Brain microvascular endothelial cell (primary cell): ENCODE data around the gene ARFIP1.

Experiments used
- DNase-seq: peaks from one replicate; pipeline ENCODE4 v3.0.0-alpha.2; 2020
- H3K27ac ChIP-seq: fragments of 250-450 bp; sonication (Bioruptor Pico); 2 replicates; pipeline ENCODE4 v1.5.1; 2020; ENCODE audit warnings: mild to moderate bottlenecking, moderate library complexity
- H3K27me3 ChIP-seq: fragments of 250-450 bp; sonication (Bioruptor Pico); replicated peaks from 2 replicates; pipeline ENCODE4 v1.5.1; 2020; ENCODE audit warnings: mild to moderate bottlenecking
- H3K36me3 ChIP-seq: fragments of 250-450 bp; sonication (Bioruptor Pico); replicated peaks from 2 replicates; pipeline ENCODE4 v1.5.1; 2020; ENCODE audit warnings: mild to moderate bottlenecking
- H3K4me3 ChIP-seq: 2 replicates; pipeline ENCODE4 v1.5.1; 2011; ENCODE audit warnings: low read depth, mild to moderate bottlenecking, control low read depth, low read length, moderate library complexity
- CTCF ChIP-seq: IDR thresholded peaks from 2 replicates; pipeline ENCODE4 v1.5.1; 2011; ENCODE audit warnings: low read depth, mild to moderate bottlenecking, moderate library complexity, low read length, control low read depth, inconsistent platforms; ENCODE audit errors: missing control alignments
- in situ Hi-C: cut with HindIII; loops from 2 replicates; pipeline ENCODE4 v1.10.0; 2017; ENCODE audit warnings: low sequenced_read_pairs, low pct_ligation_motif_present

ARFIP1 gene

GRCh38 chr4:152919826-152920225 is 140.1 kb downstream of the ARFIP1 start:
- Histone ChIP-seq H3K27ac (no peak overlapping the region), H3K36me3 (peaks cover 7% of the 10 kb centered on the region), H3K27me3 (no peaks in the 10 kb centered on the region), H3K4me3 (no peak overlapping the region)
- in situ Hi-C loops, result no loop called here
- DNase-seq, result no peak
- no peak for TF ChIP-seq CTCF

GRCh38 chr4:152920768-152921167 is 141.0 kb downstream of the ARFIP1 start:
- no peak for DNase-seq
- no peak overlapping the region for H3K4me3 ChIP-seq
- H3K27me3 ChIP-seq, result no peaks in the 10 kb centered on the region
- in situ Hi-C loops, result no loop called here
- no peak overlapping the region for H3K27ac ChIP-seq
- no peak for TF ChIP-seq CTCF
- H3K36me3 ChIP-seq, result peaks cover 7% of the 10 kb centered on the region

GRCh38 chr4:152921284-152921683 is 141.5 kb downstream of the ARFIP1 start:
- DNase-seq, result no peak
- H3K27me3 ChIP-seq, result no peaks in the 10 kb centered on the region
- H3K36me3 ChIP-seq, result peaks cover 7% of the 10 kb centered on the region
- in situ Hi-C loops, result no loop called here
- no peak overlapping the region for H3K4me3 ChIP-seq
- no peak overlapping the region for H3K27ac ChIP-seq
- no peak for TF ChIP-seq CTCF

GRCh38 chr4:152925851-152926250 is 146.1 kb downstream of the ARFIP1 start:
- no peak for DNase-seq
- H3K4me3 ChIP-seq, result no peak overlapping the region
- H3K27ac ChIP-seq, result no peak overlapping the region
- in situ Hi-C loops, result no loop called here
- H3K27me3 ChIP-seq, result no peaks in the 10 kb centered on the region
- H3K36me3 ChIP-seq, result no peaks in the 10 kb centered on the region
- no peak for TF ChIP-seq CTCF

GRCh38 chr4:152926959-152927358 is 147.2 kb downstream of the ARFIP1 start:
- Histone ChIP-seq H3K4me3 (no peak overlapping the region), H3K27me3 (no peaks in the 10 kb centered on the region), H3K27ac (no peak overlapping the region), H3K36me3 (no peaks in the 10 kb centered on the region)
- no peak for TF ChIP-seq CTCF
- in situ Hi-C loops, result no loop called here
- DNase-seq, result no peak

- in situ Hi-C loops, result no loop called here
- TF ChIP-seq CTCF, result no peak
- Histone ChIP-seq H3K4me3 (no peak overlapping the region), H3K27me3 (no peaks in the 10 kb centered on the region), H3K27ac (no peak overlapping the region), H3K36me3 (no peaks in the 10 kb centered on the region)
- DNase-seq, result no peak
Observed at GRCh38 chr4:152927737-152928136, 148.0 kb downstream of the ARFIP1 start.
